ENCODE measurements around the gene ITGB5.
A peak's percentile ranks its signal among the peaks of the same experiment; 100 is the strongest.

Gene ITGB5

GRCh38 chr3:124747111-124747981 is 139.8 kb downstream of the ITGB5 start:
- no peak for DNase-seq

- DNase-seq = no peak
These were observed 141.4 kb downstream of the ITGB5 start for GRCh38 chr3:124745756-124746155.

GRCh38 chr3:124741027-124741426 is 146.1 kb downstream of the ITGB5 start:
- no peak for DNase-seq

DNA sequence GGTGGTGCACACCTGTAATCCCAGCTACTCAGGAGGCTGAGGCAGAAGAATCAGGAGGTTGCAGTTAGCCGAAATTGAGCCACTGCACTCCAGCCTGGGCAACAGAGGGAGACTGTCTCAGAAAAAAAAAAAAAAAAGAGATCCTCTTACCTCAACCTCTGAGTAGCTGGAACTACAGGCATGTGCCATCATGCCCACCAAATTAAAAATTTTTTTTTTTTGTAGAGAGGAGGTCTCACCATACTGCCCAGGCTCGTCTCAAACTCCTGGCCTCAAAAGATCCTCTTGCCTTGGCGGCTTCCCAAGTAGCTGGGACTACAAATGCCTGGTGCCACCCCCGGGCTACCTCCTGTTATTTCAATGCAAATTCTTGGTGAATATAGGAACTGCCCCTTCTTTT is 155.4 kb downstream of the ITGB5 start:
- no peak for DNase-seq

DNA sequence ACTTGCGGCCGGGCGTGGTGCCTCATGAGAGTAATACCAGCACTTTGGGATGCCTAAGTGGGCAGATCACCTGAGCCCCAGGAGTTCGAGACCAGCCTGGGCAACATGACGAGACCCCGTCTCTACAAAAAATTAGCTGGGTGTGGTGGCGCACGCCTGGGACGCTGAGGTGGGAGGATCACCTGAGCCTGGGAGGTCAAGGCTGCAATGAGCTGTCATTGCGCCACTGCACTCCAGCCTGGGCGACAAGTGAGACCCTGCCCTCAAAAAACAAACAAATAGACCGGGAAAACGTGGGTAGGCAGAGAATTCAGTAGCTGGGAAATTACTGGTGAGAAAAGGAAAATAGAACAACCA is 156.2 kb downstream of the ITGB5 start:
- no peak for DNase-seq

- peak; percentile 81 to 90 (median 86) for DNase-seq
These were observed 156.8 kb downstream of the ITGB5 start, which contains the start of gene UMPS for GRCh38 chr3:124730129-124730940. Gene UMPS, plus strand, starts transcription at chr3:124730452. Its CDS starts 20 bp downstream, at chr3:124730472.

DNA sequence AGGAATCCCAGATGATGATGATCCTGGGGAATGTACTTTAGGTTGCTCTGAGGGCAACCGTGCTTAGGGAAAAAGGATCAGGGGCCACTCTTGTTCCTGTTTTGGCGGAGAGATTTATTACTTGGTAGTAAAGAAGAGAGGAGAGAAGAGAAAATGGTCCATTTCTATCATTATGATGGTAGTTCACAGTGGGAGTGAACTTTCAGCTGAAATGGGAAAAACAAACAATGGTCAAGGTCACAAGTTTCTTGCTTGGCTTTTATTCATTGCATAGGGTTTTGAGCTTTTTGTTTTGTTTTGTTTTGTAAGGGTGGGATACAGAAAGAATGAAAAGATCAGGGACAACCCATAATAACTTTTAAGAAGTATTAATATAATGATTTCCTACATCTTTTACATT is 164.6 kb downstream of the ITGB5 start:
- DNase-seq = no peak

GRCh38 chr3:124714223-124714853 is 172.8 kb downstream of the ITGB5 start:
- no peak for DNase-seq
